HepG2 (cell line): ENCODE results near the gene PSKH1. TPM values are rescaled to one million over a fixed set of nuclear protein-coding genes. Genes with fewer than 3 reads are reported as not detected.

ENCODE experiments used
- DR1 ChIP-seq: sonication (generic); formaldehyde crosslinking; IDR thresholded peaks from 2 replicates; pipeline ENCODE4 v1.8.0; 2021; ENCODE audit warnings: mild to moderate bottlenecking, missing genetic modification reagents, inconsistent platforms
- FOXK1 ChIP-seq: sonication (generic); formaldehyde crosslinking; IDR thresholded peaks from 2 replicates; pipeline ENCODE4 v1.4.0; 2020; ENCODE audit warnings: low read depth, missing genetic modification reagents, borderline replicate concordance
- KDM3A ChIP-seq: IDR thresholded peaks from 2 replicates; pipeline ENCODE4 v1.6.1; 2018; ENCODE audit warnings: low read depth, missing compliant biosample characterization
- KLF6 ChIP-seq: IDR thresholded peaks from 2 replicates; pipeline ENCODE4 v1.8.0; 2016; ENCODE audit warnings: missing biosample characterization, missing genetic modification reagents
- MIER3 ChIP-seq: IDR thresholded peaks from 2 replicates; pipeline ENCODE4 v1.6.1; 2016; ENCODE audit warnings: missing compliant biosample characterization, borderline replicate concordance
- MTA1 ChIP-seq: sonication (generic); formaldehyde crosslinking; IDR thresholded peaks from 2 replicates; pipeline ENCODE4 v1.4.0; 2020; ENCODE audit warnings: missing genetic modification reagents, mild to moderate bottlenecking, borderline replicate concordance
- NBN ChIP-seq: fragments of 450-650 bp; conservative IDR thresholded peaks from 2 replicates; pipeline ENCODE4 v1.6.1; 2017
- NCOA2 ChIP-seq: sonication (generic); formaldehyde crosslinking; IDR thresholded peaks from 2 replicates; pipeline ENCODE4 v1.8.0; 2022; ENCODE audit warnings: inconsistent platforms
- POLR2AphosphoS2 ChIP-seq: IDR thresholded peaks from 2 replicates; pipeline ENCODE4 v1.6.1; 2011; ENCODE audit warnings: low read depth, low read length, improper control_type of control experiment
- RBM39 ChIP-seq: fragments of 200-400 bp; formaldehyde crosslinking; IDR thresholded peaks from one replicate; pipeline ENCODE4 v1.6.1; 2018; ENCODE audit warnings: antibody characterized with exemption, mild to moderate bottlenecking, low read depth, low read length; ENCODE audit not compliant: poor library complexity, severe bottlenecking
- SSRP1 ChIP-seq: IDR thresholded peaks from 2 replicates; pipeline ENCODE4 v1.6.1; 2016; ENCODE audit warnings: control low read depth
- ZBTB21 ChIP-seq: sonication (generic); formaldehyde crosslinking; IDR thresholded peaks from 2 replicates; pipeline ENCODE4 v1.4.0; 2020; ENCODE audit warnings: missing genetic modification reagents
- ZNF10 ChIP-seq: sonication (generic); formaldehyde crosslinking; IDR thresholded peaks from 2 replicates; pipeline ENCODE4 v1.4.0; 2020; ENCODE audit warnings: mild to moderate bottlenecking, low read depth, missing genetic modification reagents, borderline replicate concordance
- ZNF337 ChIP-seq: sonication (generic); formaldehyde crosslinking; IDR thresholded peaks from 2 replicates; pipeline ENCODE4 v1.5.1; 2020; ENCODE audit warnings: missing genetic modification reagents, low read depth, mild to moderate bottlenecking, borderline replicate concordance
- ZNF441 ChIP-seq: sonication (generic); formaldehyde crosslinking; IDR thresholded peaks from 2 replicates; pipeline ENCODE4 v1.7.0; 2021; ENCODE audit warnings: missing genetic modification reagents, borderline replicate concordance
- ZNF510 ChIP-seq: sonication (generic); formaldehyde crosslinking; IDR thresholded peaks from 2 replicates; pipeline ENCODE4 v1.4.0; 2020; ENCODE audit warnings: low read depth, mild to moderate bottlenecking, missing genetic modification reagents
- ZNF577 ChIP-seq: sonication (generic); formaldehyde crosslinking; IDR thresholded peaks from 2 replicates; pipeline ENCODE4 v1.4.0; 2020; ENCODE audit warnings: mild to moderate bottlenecking, low read depth, missing genetic modification reagents, borderline replicate concordance
- polyA plus RNA-seq, 8 experiments: library from polyadenylated mRNA; depleted of rRNA in 3 of 8; stranded (reverse) in 7 of 8; unstranded in 1 of 8; fragments of >200 nt; fragmentation: Illumina TruSeq in 4 of 8; extraction: Trizol in 4 of 8; gene quantifications; 2 replicates each; pipeline versions ENCODE4 v1.2.1 to v1.2.3, GENCODE V29; 2011 to 2016; ENCODE audit warnings: low read depth in 4 of 8, missing spikeins in 1 of 8, mixed read lengths in 1 of 8; ENCODE audit not compliant: insufficient read depth in 1 of 8
- total RNA-seq, 5 experiments: library from RNA; depleted of rRNA; stranded (reverse); fragments of >200 nt; fragmentation: Illumina TruSeq; extraction: Trizol; gene quantifications; 2 replicates each; pipeline ENCODE4 v1.2.3, GENCODE V29; 2016; ENCODE audit warnings: low read depth in 1 of 5
- TF ChIP-seq, protein P1 (sequence below): IDR thresholded peaks from 2 replicates; pipeline ENCODE4 v1.6.1; 2016; ENCODE audit warnings: missing compliant biosample characterization, missing genetic modification reagents, borderline replicate concordance
- TF ChIP-seq, protein P2 (sequence below): sonication (generic); formaldehyde crosslinking; IDR thresholded peaks from 2 replicates; pipeline ENCODE4 v1.4.0; 2020; ENCODE audit warnings: mild to moderate bottlenecking, missing genetic modification reagents
- TF ChIP-seq, protein P3 (sequence below): sonication (generic); formaldehyde crosslinking; IDR thresholded peaks from 2 replicates; pipeline ENCODE4 v1.5.0; 2020; ENCODE audit warnings: mild to moderate bottlenecking, missing genetic modification reagents, borderline replicate concordance
- TF ChIP-seq, protein P4 (sequence below): sonication (generic); formaldehyde crosslinking; IDR thresholded peaks from 2 replicates; pipeline ENCODE4 v1.4.0; 2020; ENCODE audit warnings: missing genetic modification reagents
- TF ChIP-seq, protein P5 (sequence below): sonication (generic); formaldehyde crosslinking; IDR thresholded peaks from 2 replicates; pipeline ENCODE4 v1.4.0; 2020; ENCODE audit warnings: missing genetic modification reagents, borderline replicate concordance

The PSKH1 gene
- total and polyA plus RNA-seq, 2 of the 13 experiments (the other 11 are each of a cell fraction or from before 2014, with no cell fraction given), result 8.4 to 19.1 TPM

DNA sequence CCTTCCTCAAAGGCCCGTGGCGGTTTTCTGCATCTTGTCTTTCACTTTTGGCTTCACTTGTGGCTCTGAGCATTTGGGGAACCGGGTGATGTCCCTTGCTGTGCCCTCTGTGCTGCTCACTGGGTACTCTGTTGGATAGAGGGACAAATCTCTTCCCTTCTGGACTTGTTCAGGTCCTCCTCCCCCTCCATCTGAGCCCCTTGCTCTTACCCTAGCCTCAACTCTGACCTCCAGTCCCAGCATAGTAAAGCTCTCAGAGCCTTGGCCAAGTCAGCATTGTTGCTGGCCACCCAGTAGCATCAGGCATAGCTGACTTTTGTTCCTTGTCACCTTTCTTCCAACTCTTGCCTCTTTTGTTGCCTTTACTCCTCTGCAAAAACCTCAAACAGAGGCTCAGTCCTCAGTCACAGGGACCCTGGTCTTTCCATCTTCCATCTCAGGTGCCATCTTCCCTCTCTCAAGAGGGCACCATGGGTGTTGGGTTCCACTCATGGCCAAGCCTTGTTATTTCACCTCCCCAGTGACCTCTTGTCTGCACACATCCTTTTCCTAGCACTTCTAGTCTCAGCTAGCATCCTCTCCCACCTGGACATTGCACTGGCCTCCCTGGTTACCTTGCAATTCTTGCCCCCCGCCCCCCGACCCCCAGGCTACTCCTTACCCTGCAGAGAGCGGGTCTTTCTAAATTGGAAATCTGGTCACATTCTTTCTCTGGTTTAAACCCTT is 44.0 kb downstream of the PSKH1 start (continued):
- TF ChIP-seq, protein P1, sequence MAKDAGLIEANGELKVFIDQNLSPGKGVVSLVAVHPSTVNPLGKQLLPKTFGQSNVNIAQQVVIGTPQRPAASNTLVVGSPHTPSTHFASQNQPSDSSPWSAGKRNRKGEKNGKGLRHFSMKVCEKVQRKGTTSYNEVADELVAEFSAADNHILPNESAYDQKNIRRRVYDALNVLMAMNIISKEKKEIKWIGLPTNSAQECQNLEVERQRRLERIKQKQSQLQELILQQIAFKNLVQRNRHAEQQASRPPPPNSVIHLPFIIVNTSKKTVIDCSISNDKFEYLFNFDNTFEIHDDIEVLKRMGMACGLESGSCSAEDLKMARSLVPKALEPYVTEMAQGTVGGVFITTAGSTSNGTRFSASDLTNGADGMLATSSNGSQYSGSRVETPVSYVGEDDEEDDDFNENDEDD (CRISPR knock-in tag), result no peak
- TF ChIP-seq DR1 (CRISPR knock-in tag) (no peak), ZNF510 (CRISPR knock-in tag) (no peak), NCOA2 (no peak), POLR2AphosphoS2 (peak; percentile 26; the same call in 1 of the 2 replicates), KDM3A (no peak), MTA1 (CRISPR knock-in tag) (no peak), KLF6 (CRISPR knock-in tag) (no peak), ZNF577 (CRISPR knock-in tag) (no peak), SSRP1 (CRISPR knock-in tag) (peak; percentile 83), ZNF10 (CRISPR knock-in tag) (no peak), MIER3 (CRISPR knock-in tag) (no peak), FOXK1 (no peak), ZNF337 (CRISPR knock-in tag) (0 out of 2 replicates have a peak, but pooled peaks have one; percentile 14), RBM39 (no peak), NBN (no peak), ZNF441 (0 out of 2 replicates have a peak, but pooled peaks have one; percentile 12), ZBTB21 (CRISPR knock-in tag) (no peak)
- TF ChIP-seq, protein P2, sequence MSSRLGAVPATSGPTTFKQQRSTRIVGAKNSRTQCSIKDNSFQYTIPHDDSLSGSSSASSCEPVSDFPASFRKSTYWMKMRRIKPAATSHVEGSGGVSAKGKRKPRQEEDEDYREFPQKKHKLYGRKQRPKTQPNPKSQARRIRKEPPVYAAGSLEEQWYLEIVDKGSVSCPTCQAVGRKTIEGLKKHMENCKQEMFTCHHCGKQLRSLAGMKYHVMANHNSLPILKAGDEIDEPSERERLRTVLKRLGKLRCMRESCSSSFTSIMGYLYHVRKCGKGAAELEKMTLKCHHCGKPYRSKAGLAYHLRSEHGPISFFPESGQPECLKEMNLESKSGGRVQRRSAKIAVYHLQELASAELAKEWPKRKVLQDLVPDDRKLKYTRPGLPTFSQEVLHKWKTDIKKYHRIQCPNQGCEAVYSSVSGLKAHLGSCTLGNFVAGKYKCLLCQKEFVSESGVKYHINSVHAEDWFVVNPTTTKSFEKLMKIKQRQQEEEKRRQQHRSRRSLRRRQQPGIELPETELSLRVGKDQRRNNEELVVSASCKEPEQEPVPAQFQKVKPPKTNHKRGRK, result no peak
- TF ChIP-seq, protein P3, sequence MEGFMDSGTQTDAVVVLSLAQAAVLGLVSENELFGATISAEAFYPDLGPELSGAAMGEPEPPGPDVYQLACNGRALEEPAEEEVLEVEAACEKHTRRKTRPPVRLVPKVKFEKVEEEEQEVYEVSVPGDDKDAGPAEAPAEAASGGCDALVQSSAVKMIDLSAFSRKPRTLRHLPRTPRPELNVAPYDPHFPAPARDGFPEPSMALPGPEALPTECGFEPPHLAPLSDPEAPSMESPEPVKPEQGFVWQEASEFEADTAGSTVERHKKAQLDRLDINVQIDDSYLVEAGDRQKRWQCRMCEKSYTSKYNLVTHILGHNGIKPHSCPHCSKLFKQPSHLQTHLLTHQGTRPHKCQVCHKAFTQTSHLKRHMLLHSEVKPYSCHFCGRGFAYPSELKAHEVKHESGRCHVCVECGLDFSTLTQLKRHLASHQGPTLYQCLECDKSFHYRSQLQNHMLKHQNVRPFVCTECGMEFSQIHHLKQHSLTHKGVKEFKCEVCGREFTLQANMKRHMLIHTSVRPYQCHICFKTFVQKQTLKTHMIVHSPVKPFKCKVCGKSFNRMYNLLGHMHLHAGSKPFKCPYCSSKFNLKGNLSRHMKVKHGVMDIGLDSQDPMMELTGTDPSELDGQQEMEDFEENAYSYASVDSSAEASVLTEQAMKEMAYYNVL (CRISPR knock-in tag), result no peak
- TF ChIP-seq, protein P4, sequence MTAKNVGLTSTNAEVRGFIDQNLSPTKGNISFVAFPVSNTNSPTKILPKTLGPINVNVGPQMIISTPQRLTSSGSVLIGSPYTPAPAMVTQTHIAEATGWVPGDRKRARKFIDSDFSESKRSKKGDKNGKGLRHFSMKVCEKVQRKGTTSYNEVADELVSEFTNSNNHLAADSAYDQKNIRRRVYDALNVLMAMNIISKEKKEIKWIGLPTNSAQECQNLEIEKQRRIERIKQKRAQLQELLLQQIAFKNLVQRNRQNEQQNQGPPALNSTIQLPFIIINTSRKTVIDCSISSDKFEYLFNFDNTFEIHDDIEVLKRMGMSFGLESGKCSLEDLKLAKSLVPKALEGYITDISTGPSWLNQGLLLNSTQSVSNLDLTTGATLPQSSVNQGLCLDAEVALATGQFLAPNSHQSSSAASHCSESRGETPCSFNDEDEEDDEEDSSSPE, result no peak
- TF ChIP-seq, protein P5, sequence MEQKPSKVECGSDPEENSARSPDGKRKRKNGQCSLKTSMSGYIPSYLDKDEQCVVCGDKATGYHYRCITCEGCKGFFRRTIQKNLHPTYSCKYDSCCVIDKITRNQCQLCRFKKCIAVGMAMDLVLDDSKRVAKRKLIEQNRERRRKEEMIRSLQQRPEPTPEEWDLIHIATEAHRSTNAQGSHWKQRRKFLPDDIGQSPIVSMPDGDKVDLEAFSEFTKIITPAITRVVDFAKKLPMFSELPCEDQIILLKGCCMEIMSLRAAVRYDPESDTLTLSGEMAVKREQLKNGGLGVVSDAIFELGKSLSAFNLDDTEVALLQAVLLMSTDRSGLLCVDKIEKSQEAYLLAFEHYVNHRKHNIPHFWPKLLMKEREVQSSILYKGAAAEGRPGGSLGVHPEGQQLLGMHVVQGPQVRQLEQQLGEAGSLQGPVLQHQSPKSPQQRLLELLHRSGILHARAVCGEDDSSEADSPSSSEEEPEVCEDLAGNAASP, result no peak
